MM.1S (cell line): Measurements from ENCODE around the gene ARAP2.

Experiments
- DNase-seq: peaks from one replicate; pipeline ENCODE4 v3.0.0-alpha.2; 2015
- H2AFZ ChIP-seq: fragments of 300-600 bp; sonication (generic); 2 replicates; pipeline ENCODE4 v1.6.0; 2016; ENCODE audit warnings: antibody characterized with exemption, low read length
- H3F3A ChIP-seq: fragments of 300-600 bp; sonication (generic); 2 replicates; pipeline ENCODE4 v1.6.1; 2016; ENCODE audit warnings: mild to moderate bottlenecking, antibody characterized with exemption, low read length, moderate library complexity, mixed read lengths; ENCODE audit not compliant: insufficient read depth
- H3K27ac ChIP-seq: fragments of 300-600 bp; sonication (generic); 2 replicates; pipeline ENCODE4 v1.5.1; 2016; ENCODE audit warnings: mild to moderate bottlenecking, low read length
- H3K27me3 ChIP-seq: fragments of 300-600 bp; sonication (generic); replicated peaks from 2 replicates; pipeline ENCODE4 v1.6.0; 2016; ENCODE audit warnings: low read length; ENCODE audit not compliant: insufficient read depth
- H3K36me3 ChIP-seq: fragments of 300-600 bp; sonication (generic); replicated peaks from 2 replicates; pipeline ENCODE4 v1.6.1; 2016; ENCODE audit warnings: mild to moderate bottlenecking, low read length, mixed read lengths; ENCODE audit not compliant: insufficient read depth
- H3K4me1 ChIP-seq: fragments of 300-600 bp; sonication (generic); 2 replicates; pipeline ENCODE4 v1.6.1; 2016; ENCODE audit warnings: low read length, mixed read lengths
- H3K4me2 ChIP-seq: fragments of 300-600 bp; sonication (generic); 2 replicates; pipeline ENCODE4 v1.6.0; 2016; ENCODE audit warnings: low read depth, low read length
- H3K4me3 ChIP-seq: fragments of 300-600 bp; sonication (generic); 2 replicates; pipeline ENCODE4 v1.5.1; 2016; ENCODE audit warnings: low read length, mixed read lengths
- H3K79me2 ChIP-seq: fragments of 300-600 bp; sonication (generic); 2 replicates; pipeline ENCODE4 v1.6.1; 2016; ENCODE audit warnings: mixed run types, low read length, mixed read lengths
- H3K9ac ChIP-seq: fragments of 300-600 bp; sonication (generic); 2 replicates; pipeline ENCODE4 v1.6.1; 2016; ENCODE audit warnings: low read length, mixed read lengths
- H3K9me2 ChIP-seq: fragments of 300-600 bp; sonication (generic); replicated peaks from 2 replicates; pipeline ENCODE4 v1.6.1; 2016; ENCODE audit warnings: mild to moderate bottlenecking, low read length, mixed read lengths; ENCODE audit not compliant: insufficient read depth
- H3K9me3 ChIP-seq: fragments of 300-600 bp; sonication (generic); replicated peaks from 2 replicates; pipeline ENCODE4 v1.6.1; 2016; ENCODE audit warnings: mild to moderate bottlenecking, low read length, mixed read lengths; ENCODE audit not compliant: insufficient read depth
- H4K20me1 ChIP-seq: fragments of 300-600 bp; sonication (generic); 2 replicates; pipeline ENCODE4 v1.6.1; 2016; ENCODE audit warnings: mild to moderate bottlenecking, low read length, moderate library complexity, mixed read lengths; ENCODE audit not compliant: insufficient read depth
- CTCF ChIP-seq: fragments of 300-600 bp; sonication (generic); IDR thresholded peaks from 2 replicates; pipeline ENCODE4 v1.5.1; 2016; ENCODE audit warnings: antibody characterized with exemption, low read length, mixed read lengths
- EZH2 ChIP-seq: fragments of 300-600 bp; sonication (generic); optimal IDR thresholded peaks from 2 replicates; pipeline ENCODE3; 2017; ENCODE audit warnings: low read depth, mild to moderate bottlenecking, antibody characterized with exemption, low read length, mixed read lengths
- EZH2phosphoT487 ChIP-seq: fragments of 300-600 bp; sonication (generic); IDR thresholded peaks from 2 replicates; pipeline ENCODE4 v1.6.1; 2018; ENCODE audit warnings: antibody characterized with exemption, low read length

Gene ARAP2

GRCh38 chr4:36218121-36218520 is 26.2 kb downstream of the ARAP2 start:
- Histone ChIP-seq H3F3A (no peaks in the 10 kb centered on the region), H3K4me3 (no peak overlapping the region), H3K27ac (no peak overlapping the region), H3K79me2 (peaks cover 32% of the 10 kb centered on the region), H3K36me3 (no peaks in the 10 kb centered on the region), H3K9ac (no peak overlapping the region), H3K9me2 (no peaks in the 10 kb centered on the region), H2AFZ (no peak overlapping the region), H3K27me3 (no peaks in the 10 kb centered on the region), H4K20me1 (no peaks in the 10 kb centered on the region), H3K9me3 (no peaks in the 10 kb centered on the region), H3K4me1 (no peaks in the 10 kb centered on the region), H3K4me2 (no peak overlapping the region)
- DNase-seq: no peak
- no peak for TF ChIP-seq EZH2phosphoT487
- no peak for TF ChIP-seq EZH2
- no peak for TF ChIP-seq CTCF

- DNase-seq: no peak
- Histone ChIP-seq H4K20me1 (no peaks in the 10 kb centered on the region), H2AFZ (no peak overlapping the region), H3K4me3 (no peak overlapping the region), H3K9me2 (no peaks in the 10 kb centered on the region), H3F3A (no peaks in the 10 kb centered on the region), H3K4me2 (no peak overlapping the region), H3K79me2 (peaks cover 21% of the 10 kb centered on the region; the same call in 1 of the 2 replicates), H3K9me3 (no peaks in the 10 kb centered on the region), H3K27ac (no peak overlapping the region), H3K9ac (no peak overlapping the region), H3K4me1 (no peaks in the 10 kb centered on the region), H3K36me3 (no peaks in the 10 kb centered on the region; the same call in 1 of the 2 replicates), H3K27me3 (no peaks in the 10 kb centered on the region)
- TF ChIP-seq EZH2 (no peak), CTCF (no peak), EZH2phosphoT487 (no peak)
Observed at GRCh38 chr4:36215627-36216026, 28.7 kb downstream of the ARAP2 start.

- no peaks in the 10 kb centered on the region for H4K20me1 ChIP-seq
- H3K4me1 ChIP-seq: peaks cover 2% of the 10 kb centered on the region; the same call in 1 of the 2 replicates
- no peaks in the 10 kb centered on the region for H3K9me3 ChIP-seq
- no peaks in the 10 kb centered on the region; the same call in 1 of the 2 replicates for H3K36me3 ChIP-seq
- no peaks in the 10 kb centered on the region for H3K9me2 ChIP-seq
- TF ChIP-seq CTCF (no peak), EZH2 (no peak), EZH2phosphoT487 (no peak)
- no peak overlapping the region for H3K27ac ChIP-seq
- DNase-seq: no peak
- no peaks in the 10 kb centered on the region for H3K27me3 ChIP-seq
- no peak overlapping the region for H3K4me2 ChIP-seq
- no peaks in the 10 kb centered on the region for H3F3A ChIP-seq
- H2AFZ ChIP-seq: no peak overlapping the region
- H3K4me3 ChIP-seq: no peak overlapping the region
- H3K9ac ChIP-seq: no peak overlapping the region
- H3K79me2 ChIP-seq: peaks cover 19% of the 10 kb centered on the region; the same call in 1 of the 2 replicates
Observed at GRCh38 chr4:36214735-36215485, 29.4 kb downstream of the ARAP2 start.
